Neuronal stem cell (in vitro differentiated cells): ENCODE results near the gene MAPK11.

Source experiments
- DNase-seq: peaks from one replicate; pipeline ENCODE4 v3.0.0-alpha.2; 2013; ENCODE audit warnings: low spot score
- H2AFZ ChIP-seq: one replicate; pipeline ENCODE4 v1.6.1; 2013; ENCODE audit warnings: mild to moderate bottlenecking, low read length, inconsistent platforms
- H2AK5ac ChIP-seq: 2 replicates; pipeline ENCODE4 v1.6.1; 2013; ENCODE audit warnings: low read depth, mild to moderate bottlenecking, inconsistent platforms, low read length, moderate library complexity, mixed read lengths
- H2BK120ac ChIP-seq: 2 replicates; pipeline ENCODE4 v1.6.1; 2013; ENCODE audit warnings: low read depth, mild to moderate bottlenecking, inconsistent platforms, low read length, moderate library complexity, mixed read lengths
- H2BK12ac ChIP-seq: one replicate; pipeline ENCODE4 v1.6.1; 2013; ENCODE audit warnings: low read length, inconsistent platforms
- H2BK15ac ChIP-seq: 2 replicates; pipeline ENCODE4 v1.6.1; 2013; ENCODE audit warnings: mild to moderate bottlenecking, low read length, inconsistent platforms, mixed read lengths
- H2BK5ac ChIP-seq: one replicate; pipeline ENCODE4 v1.6.1; 2013; ENCODE audit warnings: inconsistent platforms, mild to moderate bottlenecking, low read length, moderate library complexity
- H3K14ac ChIP-seq: one replicate; pipeline ENCODE4 v1.6.1; 2013; ENCODE audit warnings: low read length, inconsistent platforms
- H3K18ac ChIP-seq: 2 replicates; pipeline ENCODE4 v1.6.1; 2013; ENCODE audit warnings: low read length, inconsistent platforms
- H3K23ac ChIP-seq: 2 replicates; pipeline ENCODE4 v1.6.1; 2013; ENCODE audit warnings: low read depth, mild to moderate bottlenecking, mixed read lengths, low read length, inconsistent platforms; ENCODE audit not compliant: poor library complexity
- H3K27ac ChIP-seq: replicated peaks from 3 replicates; pipeline ENCODE4 v1.5.1; 2013; ENCODE audit warnings: low read length, inconsistent platforms
- H3K27me3 ChIP-seq, 3 experiments: 2 replicates each; pipeline ENCODE4 v1.6.1; 2013; ENCODE audit warnings: low read length in 3 of 3, mild to moderate bottlenecking in 2 of 3, inconsistent platforms in 1 of 3, low read depth in 1 of 3, mixed read lengths in 1 of 3, moderate library complexity in 1 of 3; ENCODE audit not compliant: control insufficient read depth in 3 of 3, insufficient read depth in 3 of 3
- H3K36me3 ChIP-seq, 2 donors: replicated peaks in 1 of 2; 2 replicates each; pipeline ENCODE4 v1.6.1; 2013; ENCODE audit warnings: low read length in 2 of 2; ENCODE audit not compliant: control insufficient read depth in 2 of 2, insufficient read depth in 2 of 2
- H3K4ac ChIP-seq: 2 replicates; pipeline ENCODE4 v1.6.1; 2013; ENCODE audit warnings: inconsistent platforms, mild to moderate bottlenecking, low read length, moderate library complexity
- H3K4me1 ChIP-seq, 2 donors: 1 replicate in 1 of 2; 2 replicates in 1 of 2; pipeline ENCODE4 v1.6.1; 2013; ENCODE audit warnings: low read length in 2 of 2, low read depth in 1 of 2; ENCODE audit not compliant: control insufficient read depth in 2 of 2, insufficient read depth in 1 of 2
- H3K4me2 ChIP-seq: one replicate; pipeline ENCODE4 v1.6.1; 2013; ENCODE audit warnings: mild to moderate bottlenecking, low read length, inconsistent platforms; ENCODE audit not compliant: insufficient read depth, poor library complexity, severe bottlenecking
- H3K4me3 ChIP-seq, 2 donors: 2 replicates each; pipeline ENCODE4 v1.5.1; 2013; ENCODE audit warnings: low read length in 2 of 2, mild to moderate bottlenecking in 2 of 2, inconsistent platforms in 1 of 2, moderate library complexity in 1 of 2
- H3K79me1 ChIP-seq: one replicate; pipeline ENCODE4 v1.6.1; 2013; ENCODE audit warnings: low read depth, mild to moderate bottlenecking, inconsistent platforms, low read length, moderate library complexity
- H3K9ac ChIP-seq: one replicate; pipeline ENCODE4 v1.6.1; 2013; ENCODE audit warnings: mild to moderate bottlenecking, low read depth, low read length, inconsistent platforms; ENCODE audit not compliant: poor library complexity
- H3K9me3 ChIP-seq, 2 donors: replicated peaks in 1 of 2; 2 replicates each; pipeline versions ENCODE3 to v1.6.1; 2013; ENCODE audit warnings: low read length in 2 of 2, mild to moderate bottlenecking in 2 of 2, inconsistent platforms in 1 of 2, low read depth in 1 of 2, mixed read lengths in 1 of 2, moderate library complexity in 1 of 2; ENCODE audit not compliant: control insufficient read depth in 2 of 2, insufficient read depth in 1 of 2
- H4K8ac ChIP-seq: one replicate; pipeline ENCODE4 v1.6.1; 2013; ENCODE audit warnings: low read depth, mild to moderate bottlenecking, inconsistent platforms, low read length, moderate library complexity
- H4K91ac ChIP-seq: one replicate; pipeline ENCODE4 v1.6.1; 2013; ENCODE audit warnings: low read length, low read depth, mild to moderate bottlenecking, inconsistent platforms; ENCODE audit not compliant: poor library complexity
- WGBS, 2 donors: extraction: QIAGEN DNeasy Blood & Tissue Kit; methylation state at CpG; one replicate each; pipeline ENCODE4 v1.1.7; 2013; ENCODE audit warnings: missing lambda C conversion rate in 2 of 2, mixed read lengths in 1 of 2; ENCODE audit not compliant: insufficient read length in 2 of 2, insufficient replicate concordance in 1 of 2; ENCODE audit errors: extremely low coverage in 2 of 2; 5-methylcytosine and 5-hydroxymethylcytosine counted together

The MAPK11 gene

GRCh38 chr22:50317674-50318073 is 47.5 kb upstream of the MAPK11 start:
- H2BK12ac ChIP-seq: no peak overlapping the region
- H2BK120ac ChIP-seq: no peak overlapping the region
- peaks cover 2% of the 10 kb centered on the region for H3K79me1 ChIP-seq
- H2AK5ac ChIP-seq: no peak overlapping the region
- H3K9me3 ChIP-seq: peaks cover 0 to 2% of the 10 kb centered on the region in 2 donors
- no peak overlapping the region for H3K4ac ChIP-seq
- no peak for DNase-seq
- H4K8ac ChIP-seq: no peak overlapping the region
- H3K23ac ChIP-seq: no peak overlapping the region
- no peak overlapping the region for H2BK15ac ChIP-seq
- peak overlapping the region; percentile 44 for H3K9ac ChIP-seq
- no peak overlapping the region for H2BK5ac ChIP-seq
- no peaks in the 10 kb centered on the region for H3K27me3 ChIP-seq
- H3K4me2 ChIP-seq: no peak overlapping the region
- no peak overlapping the region for H2AFZ ChIP-seq
- H3K36me3 ChIP-seq: no peaks in the 10 kb centered on the region
- H3K27ac ChIP-seq: no peak overlapping the region
- H4K91ac ChIP-seq: no peak overlapping the region
- no CpG with 5 or more reads among the region's 7 CpGs for WGBS, 2 donors
- H3K4me1 ChIP-seq: peaks cover 0 to 5% of the 10 kb centered on the region in 2 donors
- H3K14ac ChIP-seq: peak overlapping the region; percentile 17
- no peak overlapping the region for H3K18ac ChIP-seq
- no peak overlapping the region for H3K4me3 ChIP-seq

- H3K4me1 ChIP-seq: peaks cover 0 to 5% of the 10 kb centered on the region in 2 donors
- H3K4me3 ChIP-seq: no peak overlapping the region
- no peak overlapping the region for H3K4me2 ChIP-seq
- H3K27me3 ChIP-seq: no peaks in the 10 kb centered on the region
- H2BK15ac ChIP-seq: peak overlapping the region; percentile 89
- no peak overlapping the region for H4K91ac ChIP-seq
- no peak overlapping the region for H2AFZ ChIP-seq
- peak overlapping the region; percentile 63 for H2AK5ac ChIP-seq
- H3K27ac ChIP-seq: no peak overlapping the region
- H2BK120ac ChIP-seq: no peak overlapping the region
- peak overlapping the region; percentile 95 for H3K23ac ChIP-seq
- H3K14ac ChIP-seq: peak overlapping the region; percentile 21
- WGBS, 2 donors: no CpG with 5 or more reads among the region's 9 CpGs
- no peak overlapping the region for H3K4ac ChIP-seq
- H3K36me3 ChIP-seq: peaks cover 0 to under 1% of the 10 kb centered on the region in 2 donors
- no peak overlapping the region for H4K8ac ChIP-seq
- peak overlapping the region; percentile 58 for H2BK12ac ChIP-seq
- H3K79me1 ChIP-seq: peaks cover 2% of the 10 kb centered on the region
- peaks cover 0 to 2% of the 10 kb centered on the region in 2 donors for H3K9me3 ChIP-seq
- H3K18ac ChIP-seq: no peak overlapping the region
- H2BK5ac ChIP-seq: no peak overlapping the region
- DNase-seq: no peak
- H3K9ac ChIP-seq: no peak overlapping the region
These were observed 47.0 kb upstream of the MAPK11 start for GRCh38 chr22:50317178-50317577.

GRCh38 chr22:50316114-50317065 is 46.2 kb upstream of the MAPK11 start:
- no peak overlapping the region for H3K4me2 ChIP-seq
- H2BK12ac ChIP-seq: no peak overlapping the region
- peak overlapping the region; percentile 43 for H2BK15ac ChIP-seq
- peaks cover 0 to 5% of the 10 kb centered on the region in 2 donors for H3K4me1 ChIP-seq
- H3K4ac ChIP-seq: no peak overlapping the region
- WGBS, 2 donors: no CpG with 5 or more reads among the region's 45 CpGs
- peaks cover 4% of the 10 kb centered on the region in 2 donors for H3K36me3 ChIP-seq
- peaks cover 0 to 2% of the 10 kb centered on the region in 2 donors for H3K9me3 ChIP-seq
- no peaks in the 10 kb centered on the region for H3K79me1 ChIP-seq
- H2AFZ ChIP-seq: no peak overlapping the region
- no peak for DNase-seq
- H3K27me3 ChIP-seq: no peaks in the 10 kb centered on the region
- no peak overlapping the region for H3K4me3 ChIP-seq
- no peak overlapping the region for H3K9ac ChIP-seq
- no peak overlapping the region for H4K91ac ChIP-seq
- H3K14ac ChIP-seq: peak overlapping the region; percentile 8
- H2AK5ac ChIP-seq: no peak overlapping the region
- peak overlapping the region; percentile 71 for H2BK5ac ChIP-seq
- H4K8ac ChIP-seq: no peak overlapping the region
- H2BK120ac ChIP-seq: no peak overlapping the region
- no peak overlapping the region for H3K27ac ChIP-seq
- no peak overlapping the region for H3K23ac ChIP-seq
- no peak overlapping the region for H3K18ac ChIP-seq
